Measurements from ENCODE around the gene CPPED1.
"Not testable (repeated sequence)": the region's sequence is repeated elsewhere in the genome, so short reads cannot be mapped to it uniquely, and the experiment has no call there.

Gene CPPED1, protein sequence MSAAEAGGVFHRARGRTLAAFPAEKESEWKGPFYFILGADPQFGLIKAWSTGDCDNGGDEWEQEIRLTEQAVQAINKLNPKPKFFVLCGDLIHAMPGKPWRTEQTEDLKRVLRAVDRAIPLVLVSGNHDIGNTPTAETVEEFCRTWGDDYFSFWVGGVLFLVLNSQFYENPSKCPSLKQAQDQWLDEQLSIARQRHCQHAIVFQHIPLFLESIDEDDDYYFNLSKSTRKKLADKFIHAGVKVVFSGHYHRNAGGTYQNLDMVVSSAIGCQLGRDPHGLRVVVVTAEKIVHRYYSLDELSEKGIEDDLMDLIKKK

DNA sequence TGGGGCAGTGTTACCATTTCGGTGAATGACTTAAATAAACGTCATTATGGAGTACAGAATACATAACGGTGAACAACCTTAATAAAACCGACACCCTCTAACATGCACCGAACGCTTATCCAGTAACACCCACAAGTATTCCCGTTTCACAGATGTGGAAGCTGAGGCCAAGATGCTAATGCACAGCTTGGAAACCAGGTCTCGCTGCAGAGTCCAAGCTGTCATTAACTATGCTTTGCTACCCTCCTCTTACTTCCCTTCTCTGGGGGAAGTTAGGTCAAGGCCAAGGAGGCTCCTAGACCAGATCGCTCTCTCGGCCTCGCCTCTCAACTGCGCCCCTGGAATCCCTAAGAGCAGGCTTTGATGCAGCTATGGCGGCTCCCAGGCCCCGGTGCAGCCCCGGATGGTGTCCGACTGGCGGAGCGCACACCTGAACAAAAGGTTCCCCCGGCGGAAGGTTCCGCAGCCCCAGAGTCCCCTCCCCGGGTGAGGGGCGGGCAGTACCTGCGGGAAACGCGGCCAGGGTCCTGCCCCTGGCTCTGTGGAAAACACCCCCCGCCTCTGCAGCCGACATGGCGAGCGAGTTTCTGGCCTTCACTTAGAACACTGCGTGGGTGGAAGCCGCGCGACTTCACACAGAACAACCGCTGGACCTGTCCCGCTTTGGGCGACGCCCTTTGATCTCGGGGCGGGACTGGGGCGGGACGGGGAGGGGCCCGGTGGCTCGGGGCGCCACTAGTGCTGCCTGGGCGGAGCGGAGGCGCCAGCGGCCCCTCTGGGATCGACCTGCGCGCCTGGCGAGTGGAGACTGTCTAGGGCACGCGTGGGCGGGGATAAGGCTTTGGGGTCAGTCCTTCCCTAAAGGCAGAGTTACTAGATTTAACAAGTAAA lies at the start of gene CPPED1:
Gene CPPED1, minus strand, starts transcription at position 685 of the 891 bp plus-strand sequence. Its CDS starts 111 bp downstream, at position 574.
- peaks cover 10% of the 10 kb centered on the region; the same call in 1 of the 2 replicates for H3K4me1 ChIP-seq (ENCODE audit: insufficient read depth, low read length)
- H3K9ac ChIP-seq (ENCODE audit: low read depth, low read length) = peak within 1 kb of the TSS; percentile 67
- H3K9me3 ChIP-seq (ENCODE audit: control insufficient read depth, insufficient read depth, low read length) = no peaks in the 10 kb centered on the region
- H3K36me3 ChIP-seq (ENCODE audit: insufficient read depth, low read length) = no peaks in the 10 kb centered on the region

DNA sequence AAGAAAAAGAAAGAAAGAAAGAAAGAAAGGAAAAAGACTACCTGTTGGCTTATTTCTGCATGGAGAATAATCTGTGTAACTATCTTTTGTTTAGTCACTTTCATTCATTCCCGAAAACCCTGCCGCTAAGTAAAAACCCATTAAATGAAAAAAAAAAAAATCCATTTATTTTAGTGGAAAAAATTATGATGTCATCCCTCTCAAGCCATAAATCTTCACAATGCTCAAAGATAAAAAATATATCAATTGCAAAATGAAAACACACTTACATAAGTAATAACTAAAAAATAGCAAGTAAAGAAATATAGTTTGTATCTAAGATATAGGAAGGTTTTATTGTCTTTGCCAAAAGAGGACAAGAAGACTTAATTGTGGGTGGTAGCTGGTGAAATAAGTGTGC lies 46.5 kb upstream of the CPPED1 start:
- Histone ChIP-seq H3K9me3 (ENCODE audit: control insufficient read depth, insufficient read depth, low read length) (no peaks in the 10 kb centered on the region), H3K4me1 (ENCODE audit: insufficient read depth, low read length) (no peaks in the 10 kb centered on the region), H3K36me3 (ENCODE audit: insufficient read depth, low read length) (no peaks in the 10 kb centered on the region), H3K9ac (ENCODE audit: low read depth, low read length) (no peak overlapping the region)

DNA sequence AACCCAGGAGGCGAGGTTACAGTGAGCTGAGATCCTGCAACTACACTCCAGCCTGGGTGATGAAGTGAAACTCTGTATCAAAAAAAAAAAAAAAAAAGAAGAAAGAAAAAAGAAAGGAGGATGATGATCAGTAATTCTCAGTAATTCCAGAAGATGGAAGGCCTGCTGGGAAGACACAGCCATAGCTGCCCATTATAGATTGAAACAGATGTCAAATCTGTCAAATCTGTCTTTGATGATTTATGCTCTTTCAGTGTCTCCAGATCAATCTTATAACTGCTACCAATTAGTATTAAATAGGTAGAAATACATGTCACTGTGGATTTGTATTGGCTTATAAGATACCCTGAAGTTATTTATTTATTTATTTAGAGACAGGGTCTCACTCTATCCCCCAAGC lies 42.9 kb upstream of the CPPED1 start:
- H3K36me3 ChIP-seq (ENCODE audit: insufficient read depth, low read length) = no peaks in the 10 kb centered on the region
- H3K9ac ChIP-seq (ENCODE audit: low read depth, low read length) = no peak overlapping the region
- H3K4me1 ChIP-seq (ENCODE audit: insufficient read depth, low read length) = no peaks in the 10 kb centered on the region
- H3K9me3 ChIP-seq (ENCODE audit: control insufficient read depth, insufficient read depth, low read length) = no peaks in the 10 kb centered on the region

DNA sequence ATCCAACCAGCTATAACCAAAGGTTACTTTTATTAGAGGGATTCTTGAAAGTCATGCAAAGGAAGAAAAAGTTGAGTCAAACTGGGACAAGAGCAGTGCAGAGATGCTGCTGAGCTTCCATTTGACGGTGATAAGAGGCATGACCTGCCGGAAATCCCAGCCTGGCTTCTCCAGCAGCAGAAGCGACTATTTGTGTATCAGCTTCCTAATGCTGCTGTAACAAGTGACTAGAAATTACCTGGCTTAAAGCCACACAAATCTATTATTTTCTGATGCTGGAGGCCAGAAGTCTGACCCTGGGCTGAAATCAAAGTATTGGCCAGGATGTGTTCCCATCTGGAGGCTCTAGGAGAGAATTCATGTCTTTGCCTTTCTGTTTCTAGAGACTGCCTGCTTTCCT lies 41.6 kb upstream of the CPPED1 start:
- Histone ChIP-seq H3K9ac (ENCODE audit: low read depth, low read length) (no peak overlapping the region), H3K9me3 (ENCODE audit: control insufficient read depth, insufficient read depth, low read length) (no peaks in the 10 kb centered on the region), H3K4me1 (ENCODE audit: insufficient read depth, low read length) (no peaks in the 10 kb centered on the region), H3K36me3 (ENCODE audit: insufficient read depth, low read length) (no peaks in the 10 kb centered on the region)

GRCh38 chr16:12837756-12838155 lies 34.1 kb upstream of the CPPED1 start:
- no peaks in the 10 kb centered on the region for H3K4me1 ChIP-seq (ENCODE audit: insufficient read depth, low read length)
- no peak overlapping the region for H3K9ac ChIP-seq (ENCODE audit: low read depth, low read length)
- no peaks in the 10 kb centered on the region; the same call in 1 of the 2 replicates for H3K9me3 ChIP-seq (ENCODE audit: control insufficient read depth, insufficient read depth, low read length)
- no peaks in the 10 kb centered on the region for H3K36me3 ChIP-seq (ENCODE audit: insufficient read depth, low read length)

DNA sequence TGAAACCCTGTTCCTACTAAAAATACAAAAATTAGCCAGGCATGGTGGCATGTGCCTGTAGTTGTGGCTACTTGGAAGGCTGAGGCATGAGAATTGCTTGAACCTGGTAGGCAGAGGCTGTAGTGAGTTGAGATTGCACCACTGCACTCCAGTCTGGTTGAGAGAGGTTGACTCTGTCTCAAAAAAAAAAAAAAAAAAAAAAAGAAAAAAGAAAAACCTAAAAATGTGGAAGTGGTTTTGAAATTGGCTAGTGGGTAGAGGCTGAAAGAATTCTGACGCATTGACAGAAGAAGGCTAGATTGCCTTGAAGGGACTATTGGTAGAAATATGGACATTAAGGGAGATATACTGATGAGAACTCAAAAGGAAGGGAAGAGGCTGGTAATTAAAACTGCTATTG lies 33.6 kb upstream of the CPPED1 start:
- no peaks in the 10 kb centered on the region for H3K36me3 ChIP-seq (ENCODE audit: insufficient read depth, low read length)
- no peak overlapping the region for H3K9ac ChIP-seq (ENCODE audit: low read depth, low read length)

GRCh38 chr16:12833926-12834325 lies 30.2 kb upstream of the CPPED1 start:
- H3K9me3 ChIP-seq (ENCODE audit: control insufficient read depth, insufficient read depth, low read length) = no peaks in the 10 kb centered on the region; the same call in 1 of the 2 replicates
- no peaks in the 10 kb centered on the region for H3K36me3 ChIP-seq (ENCODE audit: insufficient read depth, low read length)
- no peaks in the 10 kb centered on the region for H3K4me1 ChIP-seq (ENCODE audit: insufficient read depth, low read length)
- no peak overlapping the region for H3K9ac ChIP-seq (ENCODE audit: low read depth, low read length)

More for the DNA sequence above, 33.6 kb upstream of the CPPED1 start:
- no peaks in the 10 kb centered on the region for H3K4me1 ChIP-seq (ENCODE audit: insufficient read depth, low read length)
- H3K9me3 ChIP-seq (ENCODE audit: control insufficient read depth, insufficient read depth, low read length) = no peaks in the 10 kb centered on the region; the same call in 1 of the 2 replicates

- Histone ChIP-seq H3K9me3 (ENCODE audit: control insufficient read depth, insufficient read depth, low read length) (no peaks in the 10 kb centered on the region), H3K36me3 (ENCODE audit: insufficient read depth, low read length) (no peaks in the 10 kb centered on the region), H3K4me1 (ENCODE audit: insufficient read depth, low read length) (no peaks in the 10 kb centered on the region), H3K9ac (ENCODE audit: low read depth, low read length) (no peak overlapping the region)
Measured at GRCh38 chr16:12829096-12829888, 25.6 kb upstream of the CPPED1 start.

DNA sequence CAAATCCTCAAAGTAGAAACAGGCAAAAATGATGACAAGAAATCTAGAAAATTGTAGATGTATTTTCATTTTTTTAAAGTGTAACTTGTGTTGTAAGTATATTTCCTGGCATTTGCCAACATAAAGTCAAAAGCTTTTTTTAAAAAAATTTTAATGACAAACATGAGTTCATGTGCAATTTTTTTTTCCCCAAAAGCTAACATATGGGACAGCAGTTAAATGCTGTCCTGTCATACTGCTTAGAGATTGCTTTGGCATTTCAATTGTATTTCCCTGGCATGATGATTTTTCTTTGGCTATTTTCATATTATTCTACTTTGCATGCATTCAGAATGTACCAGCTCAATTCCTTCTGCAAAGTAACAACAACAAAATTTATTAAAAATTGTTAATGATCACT lies 24.5 kb upstream of the CPPED1 start:
- Histone ChIP-seq H3K4me1 (ENCODE audit: insufficient read depth, low read length) (no peaks in the 10 kb centered on the region), H3K36me3 (ENCODE audit: insufficient read depth, low read length) (no peaks in the 10 kb centered on the region)

DNA sequence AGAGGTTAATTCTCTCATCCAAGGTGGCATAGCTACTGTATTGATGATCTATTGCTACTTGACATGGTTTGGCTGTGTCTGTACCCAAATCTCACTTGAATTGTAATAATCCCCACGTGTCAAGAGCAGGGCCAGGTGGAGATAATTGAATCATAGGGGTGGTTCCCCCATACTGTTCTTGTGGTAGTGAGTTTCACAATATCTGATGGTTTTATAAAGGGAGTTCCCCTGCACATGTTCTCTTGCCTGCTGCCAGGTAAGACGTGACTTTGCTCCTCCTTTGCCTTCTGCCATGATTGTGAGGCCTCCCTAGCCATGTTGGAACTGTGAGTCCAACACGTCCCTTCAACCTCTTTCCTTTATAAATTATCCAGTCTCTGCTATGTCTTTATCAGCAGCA lies 22.9 kb upstream of the CPPED1 start:
- H3K9me3 ChIP-seq (ENCODE audit: control insufficient read depth, insufficient read depth, low read length) = no peaks in the 10 kb centered on the region

More for the DNA sequence above, 24.5 kb upstream of the CPPED1 start:
- Histone ChIP-seq H3K9me3 (ENCODE audit: control insufficient read depth, insufficient read depth, low read length) (no peaks in the 10 kb centered on the region), H3K9ac (ENCODE audit: low read depth, low read length) (no peak overlapping the region)

GRCh38 chr16:12819126-12820117 lies 15.7 kb upstream of the CPPED1 start:
- no peaks in the 10 kb centered on the region for H3K36me3 ChIP-seq (ENCODE audit: insufficient read depth, low read length)
- no peaks in the 10 kb centered on the region for H3K4me1 ChIP-seq (ENCODE audit: insufficient read depth, low read length)
- H3K9me3 ChIP-seq (ENCODE audit: control insufficient read depth, insufficient read depth, low read length) = no peaks in the 10 kb centered on the region
- no peak overlapping the region for H3K9ac ChIP-seq (ENCODE audit: low read depth, low read length)

More for the DNA sequence above, 22.9 kb upstream of the CPPED1 start:
- Histone ChIP-seq H3K9ac (ENCODE audit: low read depth, low read length) (no peak overlapping the region), H3K4me1 (ENCODE audit: insufficient read depth, low read length) (no peaks in the 10 kb centered on the region), H3K36me3 (ENCODE audit: insufficient read depth, low read length) (no peaks in the 10 kb centered on the region)

DNA sequence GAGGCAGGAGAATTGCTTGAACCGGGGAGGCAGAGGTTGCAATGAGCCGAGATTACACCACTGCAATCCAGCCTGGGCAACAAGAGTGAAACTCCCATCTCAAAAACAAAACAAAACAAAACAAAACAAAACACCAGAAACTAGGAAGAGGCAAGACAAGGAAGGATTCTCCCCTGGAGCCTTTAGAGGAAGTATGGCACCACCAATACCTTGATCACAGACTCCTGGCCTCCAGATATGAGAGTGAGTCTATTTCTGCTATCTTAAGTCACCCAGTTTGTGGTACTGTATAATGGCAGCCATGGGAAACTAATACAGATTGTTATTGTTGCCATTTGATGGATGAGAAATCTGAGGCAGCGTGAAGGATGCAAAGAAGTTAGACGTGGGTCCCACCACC lies 14.6 kb upstream of the CPPED1 start:
- no peaks in the 10 kb centered on the region for H3K9me3 ChIP-seq (ENCODE audit: control insufficient read depth, insufficient read depth, low read length)
- no peak overlapping the region for H3K9ac ChIP-seq (ENCODE audit: low read depth, low read length)
- no peaks in the 10 kb centered on the region for H3K4me1 ChIP-seq (ENCODE audit: insufficient read depth, low read length)
- H3K36me3 ChIP-seq (ENCODE audit: insufficient read depth, low read length) = no peaks in the 10 kb centered on the region

GRCh38 chr16:12816791-12817214 lies 13.1 kb upstream of the CPPED1 start:
- not testable (repeated sequence) for H3K4me1 ChIP-seq (ENCODE audit: insufficient read depth, low read length); H3K36me3 ChIP-seq (ENCODE audit: insufficient read depth, low read length); H3K9ac ChIP-seq (ENCODE audit: low read depth, low read length); H3K9me3 ChIP-seq (ENCODE audit: control insufficient read depth, insufficient read depth, low read length)

All from ES-I3 (cell line).